B cell (primary cell): ENCODE measurements around the gene DNAAF5.

Source experiments
- EZH2 ChIP-seq: IDR thresholded peaks from 2 replicates; pipeline ENCODE4 v1.6.1; 2012; ENCODE audit warnings: borderline replicate concordance, low read depth, mild to moderate bottlenecking, moderate library complexity, low read length; ENCODE audit not compliant: insufficient read depth, poor library complexity, severe bottlenecking
- TF ChIP-seq, protein P1 (sequence below): fragments of 200-600 bp; IDR thresholded peaks from one replicate; pipeline ENCODE4 v1.8.0; 2022; ENCODE audit warnings: antibody characterized with exemption, mild to moderate bottlenecking

DNA sequence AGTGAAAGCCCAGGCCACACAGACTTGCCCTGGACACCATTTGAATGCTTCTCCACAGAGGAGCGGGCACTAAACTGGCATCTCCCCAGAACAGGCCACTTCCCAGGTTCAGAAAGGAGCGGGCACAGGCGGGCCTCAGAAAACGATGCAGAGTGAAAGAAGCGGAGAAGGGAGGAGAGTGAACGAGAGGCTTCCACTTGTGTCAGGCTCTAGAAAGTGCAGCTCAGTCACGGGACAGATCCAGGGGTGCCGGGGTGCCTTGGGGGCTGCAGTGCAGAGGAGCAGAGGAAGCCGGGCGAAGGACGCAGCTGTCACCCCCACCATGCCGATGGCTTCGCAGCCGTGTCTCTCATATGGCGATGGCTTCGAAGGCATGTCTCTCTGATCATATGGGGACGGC is 26.7 kb downstream of the DNAAF5 start:
- TF ChIP-seq, protein P1, sequence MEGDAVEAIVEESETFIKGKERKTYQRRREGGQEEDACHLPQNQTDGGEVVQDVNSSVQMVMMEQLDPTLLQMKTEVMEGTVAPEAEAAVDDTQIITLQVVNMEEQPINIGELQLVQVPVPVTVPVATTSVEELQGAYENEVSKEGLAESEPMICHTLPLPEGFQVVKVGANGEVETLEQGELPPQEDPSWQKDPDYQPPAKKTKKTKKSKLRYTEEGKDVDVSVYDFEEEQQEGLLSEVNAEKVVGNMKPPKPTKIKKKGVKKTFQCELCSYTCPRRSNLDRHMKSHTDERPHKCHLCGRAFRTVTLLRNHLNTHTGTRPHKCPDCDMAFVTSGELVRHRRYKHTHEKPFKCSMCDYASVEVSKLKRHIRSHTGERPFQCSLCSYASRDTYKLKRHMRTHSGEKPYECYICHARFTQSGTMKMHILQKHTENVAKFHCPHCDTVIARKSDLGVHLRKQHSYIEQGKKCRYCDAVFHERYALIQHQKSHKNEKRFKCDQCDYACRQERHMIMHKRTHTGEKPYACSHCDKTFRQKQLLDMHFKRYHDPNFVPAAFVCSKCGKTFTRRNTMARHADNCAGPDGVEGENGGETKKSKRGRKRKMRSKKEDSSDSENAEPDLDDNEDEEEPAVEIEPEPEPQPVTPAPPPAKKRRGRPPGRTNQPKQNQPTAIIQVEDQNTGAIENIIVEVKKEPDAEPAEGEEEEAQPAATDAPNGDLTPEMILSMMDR: no peak
- TF ChIP-seq EZH2: no peak
